Body of pancreas (tissue), 4 donors: Measurements from ENCODE around the gene BOD1. TPM values are rescaled to one million over a fixed set of nuclear protein-coding genes. Genes with fewer than 3 reads are reported as not detected.

Experiments used
- ATAC-seq: fragments of 150-250 bp; one replicate; pipeline ENCODE4 v1.9.1; 2016
- DNase-seq, 4 donors: peaks; one replicate each; pipeline ENCODE4 v3.0.0-alpha.2; 2019
- H3K27ac ChIP-seq, 4 donors: fragments of 200-600 bp; sonication (generic); 1 replicate in 3 of 4; 2 replicates in 1 of 4; pipeline versions ENCODE4 v1.5.1 to v1.6.1; 2016 to 2019; ENCODE audit warnings: mild to moderate bottlenecking in 1 of 4, mixed read lengths in 1 of 4, moderate library complexity in 1 of 4
- H3K27me3 ChIP-seq, 2 donors: fragments of 200-600 bp; sonication (generic); one replicate each; pipeline ENCODE4 v1.6.0; 2016; ENCODE audit warnings: mild to moderate bottlenecking in 1 of 2
- H3K36me3 ChIP-seq, 2 donors: fragments of 200-600 bp; sonication (generic); replicated peaks in 1 of 2; 2 replicates each; pipeline ENCODE4 v1.5.1; 2016; ENCODE audit warnings: low read depth in 2 of 2; ENCODE audit not compliant: insufficient read depth in 1 of 2
- H3K4me1 ChIP-seq: fragments of 200-600 bp; sonication (generic); one replicate; pipeline ENCODE4 v1.6.0; 2016
- H3K4me3 ChIP-seq, 2 donors: fragments of 200-600 bp; sonication (generic); 1 replicate in 1 of 2; 2 replicates in 1 of 2; pipeline ENCODE4 v1.5.1; 2016 to 2019
- H3K9me3 ChIP-seq, 3 donors: fragments of 200-600 bp; sonication (generic); 1 replicate in 2 of 3; 2 replicates in 1 of 3; pipeline ENCODE4 v1.5.1; 2016
- POLR2A ChIP-seq, 3 donors: fragments of 450-650 bp; IDR thresholded peaks; one replicate each; pipeline ENCODE4 v1.6.1; 2016; ENCODE audit warnings: antibody characterized with exemption in 3 of 3, mild to moderate bottlenecking in 2 of 3
- WGBS, 2 donors: methylation state at CpG; one replicate each; pipeline ENCODE4 v1.1.5; 2017; 5-methylcytosine and 5-hydroxymethylcytosine counted together
- intact Hi-C: fragments of 100-400 bp; cut with DNase I; formaldehyde crosslinking; loops from one replicate; pipeline ENCODE4 v1.15.1; 2023
- total RNA-seq, 2 donors: library from RNA; depleted of rRNA; stranded (reverse); fragments of >200 nt; gene quantifications; one replicate each; pipeline ENCODE4 v1.1.0, GENCODE V29; 2016
- TF ChIP-seq, protein P1 (sequence below), 7 experiments: fragments of 450-650 bp in 4 of 7; fragments of 200-600 bp in 3 of 7; sonication (generic) in 3 of 7; IDR thresholded peaks; one replicate each; pipeline ENCODE4 v1.5.1; 2016 to 2019; ENCODE audit warnings: antibody characterized with exemption in 7 of 7

Gene BOD1
- total RNA-seq, 2 donors from 2014 or later, result 32.7 to 36.9 TPM

DNA sequence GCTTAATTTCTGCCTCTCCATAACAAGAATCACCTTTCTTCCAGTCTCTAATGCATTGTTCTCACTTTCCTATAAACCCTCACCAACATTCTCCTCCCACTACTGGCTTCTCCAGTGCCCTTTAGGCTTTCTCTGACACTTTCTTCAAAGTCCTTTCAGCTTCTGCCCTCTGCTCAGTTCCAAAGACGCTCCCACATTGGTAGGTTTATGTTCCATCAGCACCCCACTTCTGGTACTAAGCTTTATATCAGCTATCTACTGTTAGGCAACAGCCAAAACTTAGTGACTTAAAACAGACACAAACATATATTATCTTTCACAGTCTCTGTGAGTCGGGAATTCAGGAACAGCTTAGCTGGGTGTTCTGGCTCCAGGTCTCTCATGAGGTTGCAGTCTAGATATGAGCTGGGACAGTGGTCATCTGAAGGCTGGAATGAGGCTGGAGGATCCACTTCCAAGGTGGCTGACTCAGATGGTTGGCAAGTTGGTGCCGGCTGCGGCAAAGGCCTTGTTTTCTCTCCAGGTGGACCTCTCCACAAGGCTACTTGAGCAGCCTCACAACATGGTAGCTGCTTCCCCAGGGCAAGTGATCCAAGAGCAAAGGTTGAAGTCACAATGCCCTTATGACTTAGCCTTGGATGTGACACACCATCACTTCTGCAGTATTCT, 37.4 kb downstream of the BOD1 start:
- intact Hi-C loops, result loop anchor here (5.0 kb wide), 1 partner anchor 287 kb away; no protein-coding TSS in a partner anchor
- Histone ChIP-seq H3K36me3 (no peaks in the 10 kb centered on the region), H3K27me3 (no peaks in the 10 kb centered on the region), H3K4me3 (no peak overlapping the region), H3K4me1 (no peaks in the 10 kb centered on the region), H3K9me3 (peaks cover 0 to 7% (median 0%) of the 10 kb centered on the region in 3 donors), H3K27ac (no peak overlapping the region)
- ATAC-seq, result no peak
- DNase-seq, result no peak
- TF ChIP-seq, protein P1, sequence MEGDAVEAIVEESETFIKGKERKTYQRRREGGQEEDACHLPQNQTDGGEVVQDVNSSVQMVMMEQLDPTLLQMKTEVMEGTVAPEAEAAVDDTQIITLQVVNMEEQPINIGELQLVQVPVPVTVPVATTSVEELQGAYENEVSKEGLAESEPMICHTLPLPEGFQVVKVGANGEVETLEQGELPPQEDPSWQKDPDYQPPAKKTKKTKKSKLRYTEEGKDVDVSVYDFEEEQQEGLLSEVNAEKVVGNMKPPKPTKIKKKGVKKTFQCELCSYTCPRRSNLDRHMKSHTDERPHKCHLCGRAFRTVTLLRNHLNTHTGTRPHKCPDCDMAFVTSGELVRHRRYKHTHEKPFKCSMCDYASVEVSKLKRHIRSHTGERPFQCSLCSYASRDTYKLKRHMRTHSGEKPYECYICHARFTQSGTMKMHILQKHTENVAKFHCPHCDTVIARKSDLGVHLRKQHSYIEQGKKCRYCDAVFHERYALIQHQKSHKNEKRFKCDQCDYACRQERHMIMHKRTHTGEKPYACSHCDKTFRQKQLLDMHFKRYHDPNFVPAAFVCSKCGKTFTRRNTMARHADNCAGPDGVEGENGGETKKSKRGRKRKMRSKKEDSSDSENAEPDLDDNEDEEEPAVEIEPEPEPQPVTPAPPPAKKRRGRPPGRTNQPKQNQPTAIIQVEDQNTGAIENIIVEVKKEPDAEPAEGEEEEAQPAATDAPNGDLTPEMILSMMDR (IDR thresholded peaks at IDR 0.05), result no peak
- no peak for TF ChIP-seq POLR2A (IDR thresholded peaks at IDR 0.05)
- 73 to 81% methylated on average over 4 of the region's 4 CpGs for WGBS, 2 donors

DNA sequence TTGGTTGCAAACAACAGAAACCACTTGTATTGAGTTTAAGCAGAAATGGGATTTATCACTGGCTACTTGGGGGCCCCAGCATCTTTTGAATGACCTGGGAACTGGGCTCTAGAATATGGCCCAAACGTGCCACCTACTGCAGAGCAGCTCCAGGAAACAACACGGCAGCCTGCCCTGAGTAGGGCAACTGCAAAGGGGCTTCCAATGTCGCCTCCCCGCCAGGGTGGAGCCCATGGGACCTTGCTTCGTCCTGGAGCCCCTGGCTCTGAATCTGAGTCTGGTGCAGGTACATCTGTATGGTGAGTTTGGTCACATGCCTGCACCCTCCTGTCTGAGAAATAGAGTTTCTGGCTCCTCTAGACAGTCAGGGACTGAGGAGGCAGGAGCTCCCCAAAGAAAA, 38.6 kb downstream of the BOD1 start:
- WGBS, 2 donors, result 70 to 73% methylated on average over 4 to 5 of the region's 5 CpGs
- H3K27me3 ChIP-seq, result no peaks in the 10 kb centered on the region
- peaks cover 3% of the 10 kb centered on the region for H3K4me1 ChIP-seq
- H3K36me3 ChIP-seq, result no peaks in the 10 kb centered on the region
- H3K9me3 ChIP-seq, result peaks cover 0 to 7% (median 0%) of the 10 kb centered on the region in 3 donors
- DNase-seq (no peak), ATAC-seq (no peak)
- H3K27ac ChIP-seq, result no peak overlapping the region
- no peak for TF ChIP-seq POLR2A (IDR thresholded peaks at IDR 0.05)
- TF ChIP-seq, protein P1 (IDR thresholded peaks at IDR 0.05), result no peak
- H3K4me3 ChIP-seq, result no peak overlapping the region
- intact Hi-C loops, result loop anchor here (5.0 kb wide), 1 partner anchor 286 kb away; no protein-coding TSS in a partner anchor

DNA sequence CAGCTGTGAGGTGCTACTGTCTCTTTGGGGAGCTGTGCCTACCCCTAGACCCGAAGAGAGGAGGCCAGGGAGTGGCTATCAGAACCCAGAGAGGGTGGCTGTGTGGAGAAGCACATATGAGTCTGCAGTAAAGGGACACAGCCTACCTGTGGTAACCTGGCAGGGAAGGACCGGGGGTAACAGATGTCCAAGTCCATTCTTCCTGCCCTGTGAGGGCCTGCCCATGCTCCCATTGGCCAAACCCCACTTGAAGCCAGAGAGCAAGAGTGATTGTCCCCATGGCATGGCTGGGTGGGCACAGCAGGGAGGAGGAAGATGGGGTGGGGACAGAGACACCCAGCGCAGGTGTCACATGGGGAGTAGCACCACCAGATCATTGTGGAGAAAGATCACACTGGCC, 39.3 kb downstream of the BOD1 start:
- Histone ChIP-seq H3K36me3 (no peaks in the 10 kb centered on the region), H3K4me1 (peaks cover 7% of the 10 kb centered on the region), H3K27me3 (no peaks in the 10 kb centered on the region), H3K4me3 (no peak overlapping the region), H3K9me3 (peaks cover 0 to 7% (median 0%) of the 10 kb centered on the region in 3 donors), H3K27ac (no peak overlapping the region)
- DNase-seq (no peak), ATAC-seq (no peak)
- intact Hi-C loops, result loop anchor here (5.0 kb wide), 1 partner anchor 285 kb away; no protein-coding TSS in a partner anchor
- WGBS, 2 donors, result 71 to 87% methylated on average over 2 to 3 of the region's 3 CpGs
- TF ChIP-seq POLR2A (IDR thresholded peaks at IDR 0.05), result no peak
- TF ChIP-seq, protein P1 (IDR thresholded peaks at IDR 0.05), result no peak

DNA sequence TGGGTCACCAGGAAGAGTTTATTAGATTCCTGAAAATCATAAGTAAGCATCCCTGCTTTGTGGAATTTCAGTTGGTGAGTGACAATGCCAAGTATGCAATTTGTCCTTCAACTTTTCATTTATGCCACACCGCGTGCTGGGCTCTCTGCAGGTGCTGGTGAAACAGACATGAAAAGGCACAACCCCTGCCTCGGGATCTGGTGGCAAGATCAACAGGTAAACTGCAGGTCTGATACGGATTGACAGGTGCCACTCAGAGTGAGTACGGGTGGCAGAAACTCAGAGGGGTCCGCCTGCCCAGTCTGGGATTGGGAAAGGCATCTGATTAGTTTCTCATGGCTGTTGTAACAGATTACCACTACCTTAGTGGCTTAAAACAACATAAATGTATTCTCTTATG, 40.5 kb downstream of the BOD1 start:
- H3K9me3 ChIP-seq, result peaks cover 0 to 7% (median 0%) of the 10 kb centered on the region in 3 donors
- H3K36me3 ChIP-seq, result no peaks in the 10 kb centered on the region
- TF ChIP-seq, protein P1 (IDR thresholded peaks at IDR 0.05), result no peak
- TF ChIP-seq POLR2A (IDR thresholded peaks at IDR 0.05), result no peak
- H3K27ac ChIP-seq, result no peak overlapping the region
- no peaks in the 10 kb centered on the region for H3K27me3 ChIP-seq
- H3K4me1 ChIP-seq, result peaks cover 7% of the 10 kb centered on the region
- no peak for ATAC-seq
- DNase-seq, result no peak
- 59 to 72% methylated on average over 6 of the region's 6 CpGs for WGBS, 2 donors
- no peak overlapping the region for H3K4me3 ChIP-seq
- intact Hi-C loops, result loop anchor here (5.0 kb wide), 1 partner anchor 284 kb away; no protein-coding TSS in a partner anchor
